HEK293 (cell line): Measurements from ENCODE around the gene RCOR1.

Experiments used
- CTCF ChIA-PET: fragments of 350-600 bp; formaldehyde crosslinking; extraction: SDS; loops from one replicate; lab custom pipeline; 2021; ENCODE audit warnings: antibody characterized with exemption; lab: Yijun Ruan, JAX
- POLR2A ChIA-PET: fragments of 300-600 bp; formaldehyde crosslinking; extraction: SDS; loops from one replicate; lab custom pipeline; 2020; ENCODE audit warnings: antibody characterized with exemption, inconsistent platforms; lab: Yijun Ruan, JAX
- H3K27ac ChIP-seq: fragments of 200-500 bp; sonication (Bioruptor generic); 2 replicates; pipeline ENCODE4 v1.5.1; 2014; ENCODE audit warnings: low read depth, low read length, control low read depth, inconsistent platforms; ENCODE audit errors: extremely low read depth
- H3K36me3 ChIP-seq, 2 experiments: fragments of 200-500 bp in 1 of 2; sonication (Bioruptor generic) in 1 of 2; 1 replicate in 1 of 2; 2 replicates in 1 of 2; pipeline ENCODE4 v1.5.1; 2014 to 2017; ENCODE audit warnings: inconsistent platforms in 2 of 2, low read length in 2 of 2; ENCODE audit not compliant: control insufficient read depth in 2 of 2, insufficient read depth in 1 of 2
- H3K4me1 ChIP-seq: fragments of 200-500 bp; sonication (Bioruptor generic); 2 replicates; pipeline ENCODE4 v1.5.1; 2014; ENCODE audit warnings: mild to moderate bottlenecking, low read length, inconsistent platforms; ENCODE audit not compliant: control insufficient read depth, insufficient read depth
- H3K4me3 ChIP-seq: 2 replicates; pipeline ENCODE4 v1.5.1; 2011; ENCODE audit warnings: low read depth, mild to moderate bottlenecking, control low read depth, low read length, moderate library complexity
- H3K9me3 ChIP-seq: fragments of 200-500 bp; sonication (Bioruptor generic); 2 replicates; pipeline ENCODE4 v1.5.1; 2014; ENCODE audit warnings: low read depth, low read length, inconsistent platforms; ENCODE audit not compliant: control insufficient read depth, insufficient read depth
- AEBP2 ChIP-seq: fragments of 450-650 bp; formaldehyde crosslinking; IDR thresholded peaks from 2 replicates; pipeline ENCODE4 v1.5.1; 2016; ENCODE audit warnings: missing biosample characterization, missing genetic modification characterization, borderline replicate concordance
- FEZF1 ChIP-seq: fragments of 450-650 bp; formaldehyde crosslinking; IDR thresholded peaks from 2 replicates; pipeline ENCODE4 v1.5.1; 2016; ENCODE audit warnings: missing biosample characterization, missing genetic modification characterization
- GLI2 ChIP-seq: fragments of 450-650 bp; formaldehyde crosslinking; IDR thresholded peaks from 2 replicates; pipeline ENCODE4; 2017; ENCODE audit warnings: missing biosample characterization, missing genetic modification characterization, low read depth, borderline replicate concordance
- HOXD13 ChIP-seq: sonication (generic); formaldehyde crosslinking; IDR thresholded peaks from 2 replicates; pipeline ENCODE4 v1.8.0; 2022; ENCODE audit warnings: missing genetic modification reagents, borderline replicate concordance
- KLF10 ChIP-seq: fragments of 450-650 bp; IDR thresholded peaks from 2 replicates; pipeline ENCODE4 v1.5.1; 2018; ENCODE audit warnings: missing biosample characterization, mild to moderate bottlenecking, missing genetic modification characterization
- SCRT1 ChIP-seq: fragments of 450-650 bp; formaldehyde crosslinking; IDR thresholded peaks from 2 replicates; pipeline ENCODE4 v1.5.1; 2016; ENCODE audit warnings: missing biosample characterization, missing genetic modification characterization, borderline replicate concordance
- TCF7L2 ChIP-seq: IDR thresholded peaks from 2 replicates; pipeline ENCODE4 v1.6.1; 2011; ENCODE audit warnings: low read depth, mild to moderate bottlenecking, inconsistent platforms, low read length, moderate library complexity, borderline replicate concordance
- ZBTB1 ChIP-seq: fragments of 450-650 bp; formaldehyde crosslinking; IDR thresholded peaks from 2 replicates; pipeline ENCODE4 v1.5.1; 2016; ENCODE audit warnings: missing biosample characterization, missing genetic modification characterization
- ZFP37 ChIP-seq: fragments of 450-650 bp; formaldehyde crosslinking; IDR thresholded peaks from 2 replicates; pipeline ENCODE4 v1.5.1; 2016; ENCODE audit warnings: missing biosample characterization, missing genetic modification characterization
- ZNF132 ChIP-seq: fragments of 450-650 bp; formaldehyde crosslinking; IDR thresholded peaks from 2 replicates; pipeline ENCODE4 v1.5.1; 2017; ENCODE audit warnings: missing biosample characterization, missing genetic modification characterization, borderline replicate concordance
- ZNF148 ChIP-seq: fragments of 450-650 bp; formaldehyde crosslinking; IDR thresholded peaks from 2 replicates; pipeline ENCODE4 v1.5.0; 2017; ENCODE audit warnings: missing biosample characterization, missing genetic modification characterization, borderline replicate concordance
- ZNF239 ChIP-seq: fragments of 450-650 bp; formaldehyde crosslinking; IDR thresholded peaks from 2 replicates; pipeline ENCODE4 v1.5.1; 2016; ENCODE audit warnings: missing biosample characterization, missing genetic modification characterization
- ZNF488 ChIP-seq: fragments of 450-650 bp; formaldehyde crosslinking; IDR thresholded peaks from 2 replicates; pipeline ENCODE4 v1.5.1; 2016; ENCODE audit warnings: missing biosample characterization, missing genetic modification characterization
- ZNF501 ChIP-seq: fragments of 450-650 bp; formaldehyde crosslinking; IDR thresholded peaks from 2 replicates; pipeline ENCODE4 v1.5.1; 2016; ENCODE audit warnings: missing biosample characterization, missing genetic modification characterization
- ZNF610 ChIP-seq: fragments of 450-650 bp; formaldehyde crosslinking; IDR thresholded peaks from 2 replicates; pipeline ENCODE4 v1.5.1; 2016; ENCODE audit warnings: missing biosample characterization, missing genetic modification characterization, borderline replicate concordance
- ZNF654 ChIP-seq: fragments of 450-650 bp; formaldehyde crosslinking; IDR thresholded peaks from 2 replicates; pipeline ENCODE4 v1.5.1; 2016; ENCODE audit warnings: low read depth, missing biosample characterization, missing genetic modification characterization
- ZNF658 ChIP-seq: fragments of 450-650 bp; formaldehyde crosslinking; IDR thresholded peaks from 2 replicates; pipeline ENCODE4; 2016; ENCODE audit warnings: missing biosample characterization, missing genetic modification characterization
- ZNF76 ChIP-seq: fragments of 450-650 bp; formaldehyde crosslinking; IDR thresholded peaks from 2 replicates; pipeline ENCODE4; 2016; ENCODE audit warnings: low read depth, missing biosample characterization, missing genetic modification characterization, borderline replicate concordance
- ZNF785 ChIP-seq: fragments of 450-650 bp; formaldehyde crosslinking; IDR thresholded peaks from 2 replicates; pipeline ENCODE4 v1.5.1; 2016; ENCODE audit warnings: missing biosample characterization, missing genetic modification characterization
- ZNF791 ChIP-seq: fragments of 450-650 bp; formaldehyde crosslinking; IDR thresholded peaks from 2 replicates; pipeline ENCODE4 v1.5.1; 2016; ENCODE audit warnings: missing biosample characterization, missing genetic modification characterization
- ZSCAN23 ChIP-seq: fragments of 450-650 bp; formaldehyde crosslinking; IDR thresholded peaks from 2 replicates; pipeline ENCODE4 v1.5.1; 2016; ENCODE audit warnings: missing biosample characterization, missing genetic modification characterization

Gene RCOR1

GRCh38 chr14:102738373-102739189 lies 146.1 kb downstream of the RCOR1 start:
- Histone ChIP-seq H3K4me3 (no peak overlapping the region), H3K9me3 (no peaks in the 10 kb centered on the region), H3K36me3 (peaks cover 0 to 12% of the 10 kb centered on the region in 2 experiments; a peak in 2 of 3 replicates), H3K27ac (no peak overlapping the region), H3K4me1 (no peaks in the 10 kb centered on the region)
- TF ChIP-seq ZNF610 (tag by site-specific recombination) (no peak), ZNF785 (no peak), ZNF654 (tag by site-specific recombination) (no peak), ZNF501 (tag by site-specific recombination) (no peak), KLF10 (tag by site-specific recombination) (no peak), ZNF658 (no peak), FEZF1 (no peak), ZNF76 (tag by site-specific recombination) (no peak), ZFP37 (tag by site-specific recombination) (no peak), GLI2 (tag by site-specific recombination) (no peak), SCRT1 (no peak)
- POLR2A ChIA-PET, result no interaction called here
- CTCF ChIA-PET, result no interaction called here

GRCh38 chr14:102739190-102739469 lies 146.7 kb downstream of the RCOR1 start:
- Histone ChIP-seq H3K27ac (no peak overlapping the region), H3K4me3 (no peak overlapping the region), H3K4me1 (no peaks in the 10 kb centered on the region), H3K36me3 (peaks cover 0 to 12% of the 10 kb centered on the region in 2 experiments; a peak in 2 of 3 replicates), H3K9me3 (no peaks in the 10 kb centered on the region)
- CTCF ChIA-PET, result no interaction called here
- POLR2A ChIA-PET, result no interaction called here
- TF ChIP-seq HOXD13 (CRISPR knock-in tag) (no peak), AEBP2 (tag by site-specific recombination) (no peak), ZBTB1 (no peak), ZNF791 (tag by site-specific recombination) (no peak), ZNF148 (tag by site-specific recombination) (no peak), ZNF132 (tag by site-specific recombination) (no peak), ZNF239 (tag by site-specific recombination) (no peak), TCF7L2 (no peak), ZSCAN23 (tag by site-specific recombination) (no peak), ZNF488 (tag by site-specific recombination) (no peak)
